HTERT RPE-1 (cell line): ENCODE results near the gene SIPA1.

Source experiments
- in situ Hi-C: fragments of 300-500 bp; cut with MboI; formaldehyde crosslinking; loops from 4 replicates; pipeline ENCODE4 v1.14.3; 2020; ENCODE audit warnings: low sequenced_read_pairs

SIPA1 gene

DNA sequence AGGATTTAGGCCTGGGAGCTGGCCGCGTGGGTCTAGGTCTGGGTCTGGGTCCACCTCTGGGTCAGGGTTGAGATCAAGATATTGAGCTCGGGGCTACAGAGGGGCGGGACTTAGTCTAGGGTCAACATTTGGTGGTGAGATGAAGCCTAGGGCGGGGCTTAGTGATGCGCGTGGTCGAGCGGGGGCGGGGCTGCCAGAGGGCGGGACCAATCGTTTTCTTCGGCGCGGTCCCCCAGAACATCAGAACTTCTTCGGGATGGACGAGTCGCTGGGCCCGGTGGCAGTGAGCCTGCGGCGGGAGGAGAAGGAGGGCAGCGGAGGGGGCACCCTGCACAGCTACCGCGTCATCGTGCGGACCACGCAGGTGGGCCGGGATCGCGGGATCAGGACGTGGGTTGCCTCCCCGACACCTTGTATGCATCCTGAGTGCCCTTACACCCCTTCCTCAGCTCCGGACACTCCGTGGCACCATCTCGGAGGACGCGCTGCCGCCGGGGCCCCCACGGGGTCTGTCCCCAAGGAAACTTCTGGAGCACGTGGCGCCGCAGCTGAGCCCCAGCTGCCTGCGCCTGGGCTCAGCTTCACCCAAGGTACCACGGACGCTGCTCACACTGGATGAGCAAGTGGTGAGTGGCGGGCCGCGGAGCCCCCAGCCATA, 4.2 kb downstream of the SIPA1 start:
- in situ Hi-C loops, result no loop called here

DNA sequence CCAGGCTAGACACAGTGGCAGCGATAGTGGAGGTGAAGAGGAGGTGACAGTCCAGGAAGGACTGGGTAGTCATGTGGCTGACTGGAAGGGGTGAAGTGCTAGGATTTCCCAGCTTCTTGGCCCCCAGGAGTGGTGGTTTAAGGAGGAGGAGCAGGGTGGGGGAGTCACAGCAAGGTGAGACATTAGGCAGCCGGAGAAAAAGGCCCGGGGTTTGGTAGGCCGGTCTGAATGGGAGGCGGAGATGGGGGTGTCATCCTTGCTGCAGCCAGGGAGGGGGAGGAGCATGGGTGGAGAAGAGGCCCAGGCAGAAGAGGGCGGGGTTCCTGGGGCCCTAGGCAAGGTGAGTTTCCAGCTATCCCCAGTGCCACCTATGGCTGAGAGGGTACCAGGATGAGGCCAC, 6.1 kb downstream of the SIPA1 start:
- in situ Hi-C loops, result no loop called here

DNA sequence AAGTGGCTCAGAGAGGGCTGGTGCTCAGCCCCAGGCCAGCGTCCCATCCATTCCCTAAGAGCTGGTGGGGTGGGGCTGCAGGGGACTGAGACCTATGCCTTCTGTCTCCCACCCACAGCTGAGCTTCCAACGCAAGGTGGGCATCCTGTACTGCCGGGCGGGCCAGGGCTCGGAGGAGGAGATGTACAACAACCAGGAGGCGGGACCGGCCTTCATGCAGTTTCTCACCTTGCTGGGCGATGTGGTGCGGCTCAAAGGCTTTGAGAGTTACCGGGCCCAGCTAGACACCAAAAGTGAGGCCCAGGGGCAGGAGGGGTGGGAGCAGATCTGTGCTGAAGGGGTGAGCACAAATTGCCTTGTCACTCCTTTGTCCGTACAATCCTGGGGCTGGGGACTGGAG, 6.9 kb downstream of the SIPA1 start:
- in situ Hi-C loops, result no loop called here

DNA sequence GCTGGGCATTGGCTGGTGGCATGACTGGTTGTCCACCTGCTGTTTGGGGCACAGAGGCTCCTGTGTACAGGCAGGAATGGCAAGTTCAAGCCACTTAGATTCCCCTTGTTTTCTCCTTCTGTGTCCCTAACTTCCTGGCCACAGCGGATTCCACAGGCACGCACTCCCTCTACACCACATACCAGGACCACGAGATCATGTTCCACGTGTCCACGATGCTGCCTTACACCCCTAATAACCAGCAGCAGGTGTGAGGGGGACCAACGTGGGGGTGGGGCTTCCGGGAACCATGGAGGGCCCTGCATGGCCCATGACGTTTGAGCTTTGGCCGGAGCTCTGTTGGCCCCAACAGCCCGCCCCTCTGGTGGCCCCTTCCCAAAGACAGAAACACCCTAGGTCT, 7.8 kb downstream of the SIPA1 start:
- in situ Hi-C loops, result no loop called here

DNA sequence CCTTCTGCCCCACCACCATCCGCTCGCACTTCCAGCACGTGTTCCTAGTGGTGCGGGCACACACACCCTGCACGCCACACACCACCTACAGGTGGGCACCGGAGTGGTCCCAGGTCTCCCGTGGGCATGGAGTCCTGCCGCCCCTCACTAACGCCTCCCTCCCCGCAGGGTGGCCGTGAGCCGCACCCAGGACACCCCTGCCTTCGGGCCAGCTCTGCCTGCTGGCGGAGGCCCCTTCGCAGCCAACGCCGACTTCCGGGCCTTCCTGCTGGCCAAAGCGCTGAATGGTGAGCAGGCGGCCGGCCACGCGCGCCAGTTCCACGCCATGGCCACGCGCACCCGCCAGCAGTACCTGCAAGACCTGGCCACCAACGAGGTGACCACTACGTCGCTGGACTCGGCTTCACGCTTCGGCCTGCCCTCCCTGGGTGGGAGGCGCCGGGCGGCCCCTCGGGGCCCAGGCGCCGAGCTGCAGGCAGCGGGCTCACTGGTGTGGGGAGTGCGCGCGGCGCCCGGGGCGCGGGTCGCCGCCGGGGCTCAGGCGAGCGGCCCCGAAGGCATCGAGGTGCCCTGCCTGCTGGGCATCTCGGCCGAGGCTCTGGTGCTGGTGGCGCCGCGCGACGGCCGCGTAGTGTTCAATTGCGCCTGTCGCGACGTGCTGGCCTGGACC, 8.5 kb downstream of the SIPA1 start:
- in situ Hi-C loops, result no loop called here

DNA sequence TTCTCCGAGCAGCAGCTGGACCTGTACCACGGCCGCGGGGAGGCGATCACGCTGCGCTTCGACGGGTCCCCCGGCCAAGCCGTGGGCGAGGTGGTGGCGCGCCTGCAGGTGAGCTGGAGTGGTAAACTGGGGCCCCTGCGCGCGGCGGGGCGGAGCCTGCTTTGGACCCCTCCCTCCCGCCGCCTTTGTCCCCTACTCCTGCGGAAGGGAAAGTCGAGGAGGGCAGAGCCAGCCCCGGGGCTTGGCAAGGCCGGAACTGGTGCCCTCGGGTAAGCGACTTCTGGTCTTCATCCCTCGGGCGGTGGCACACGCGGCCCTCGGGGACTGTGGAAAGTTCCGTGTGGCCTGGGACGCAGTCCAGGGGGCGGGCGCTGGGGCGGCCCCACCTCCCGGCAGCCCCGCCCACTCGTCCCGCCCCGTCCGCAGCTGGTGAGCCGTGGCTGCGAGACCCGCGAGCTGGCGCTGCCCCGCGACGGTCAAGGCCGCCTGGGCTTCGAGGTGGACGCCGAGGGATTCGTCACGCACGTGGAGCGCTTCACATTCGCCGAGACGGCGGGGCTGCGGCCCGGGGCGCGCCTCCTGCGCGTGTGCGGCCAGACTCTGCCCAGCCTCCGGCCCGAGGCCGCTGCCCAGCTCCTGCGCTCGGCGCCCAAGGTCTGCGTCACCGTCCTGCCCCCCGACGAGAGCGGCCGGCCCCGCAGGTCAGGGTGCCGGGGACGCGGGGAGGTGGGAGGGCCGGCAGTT, 9.2 kb downstream of the SIPA1 start:
- in situ Hi-C loops, result no loop called here

DNA sequence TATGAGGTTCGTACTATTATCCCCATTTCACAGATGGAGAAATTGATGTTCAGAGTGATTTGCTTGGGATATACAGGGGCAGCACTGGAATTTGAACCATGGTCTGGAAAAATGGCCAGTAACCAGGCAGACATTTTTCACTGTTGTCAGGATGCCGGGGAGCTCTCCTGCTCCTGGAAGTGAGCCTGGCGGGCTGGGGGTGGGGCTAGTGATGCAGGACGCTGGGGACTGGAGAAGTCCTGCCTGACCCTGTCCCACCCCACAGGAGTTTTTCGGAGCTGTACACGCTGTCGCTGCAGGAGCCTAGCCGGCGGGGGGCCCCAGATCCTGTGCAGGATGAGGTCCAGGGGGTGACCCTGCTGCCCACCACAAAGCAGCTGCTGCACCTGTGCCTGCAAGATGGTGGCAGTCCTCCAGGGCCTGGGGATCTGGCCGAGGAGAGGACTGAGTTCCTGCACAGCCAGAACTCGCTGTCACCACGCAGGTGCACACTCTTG, 11.1 kb downstream of the SIPA1 start:
- in situ Hi-C loops, result no loop called here

DNA sequence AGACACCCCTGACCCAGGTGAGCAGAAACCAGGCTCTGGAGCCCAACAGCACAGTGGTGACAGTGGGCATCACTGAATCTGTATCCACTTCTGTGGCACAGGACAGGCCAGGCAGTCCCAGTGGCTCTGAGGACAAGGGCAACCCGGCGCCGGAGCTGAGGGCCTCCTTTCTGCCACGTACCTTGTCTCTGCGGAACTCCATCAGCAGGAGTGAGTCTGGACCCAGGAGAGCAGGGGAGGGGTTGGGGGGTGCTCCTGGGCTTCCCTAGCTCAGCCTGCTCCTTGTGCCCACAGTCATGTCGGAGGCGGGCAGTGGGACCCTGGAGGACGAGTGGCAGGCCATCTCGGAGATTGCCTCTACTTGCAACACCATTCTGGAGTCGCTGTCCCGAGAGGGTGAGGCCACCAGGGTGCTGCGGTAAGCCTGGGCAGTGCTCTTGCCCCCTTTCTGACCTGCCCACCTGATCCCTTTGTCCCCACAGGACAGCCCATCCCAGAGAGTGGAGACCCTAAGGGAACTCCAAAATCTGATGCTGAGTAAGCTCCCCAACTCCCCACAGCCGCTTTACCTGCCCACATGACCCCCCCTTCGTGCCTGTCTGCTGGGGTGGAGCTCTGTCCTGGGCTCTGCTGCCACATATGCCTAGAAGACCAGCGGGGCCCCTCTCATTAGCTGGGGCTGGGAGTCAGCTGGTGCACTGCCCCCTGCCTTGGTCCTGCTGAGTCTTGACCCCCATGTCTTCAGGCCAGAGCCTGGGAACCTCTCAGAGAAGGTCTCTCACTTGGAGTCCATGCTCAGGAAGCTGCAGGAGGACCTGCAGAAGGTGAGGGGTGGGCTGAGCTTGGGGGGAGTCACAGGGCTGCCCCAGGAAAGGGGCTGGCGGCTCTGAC, 12.0 kb downstream of the SIPA1 start:
- in situ Hi-C loops, result no loop called here

DNA sequence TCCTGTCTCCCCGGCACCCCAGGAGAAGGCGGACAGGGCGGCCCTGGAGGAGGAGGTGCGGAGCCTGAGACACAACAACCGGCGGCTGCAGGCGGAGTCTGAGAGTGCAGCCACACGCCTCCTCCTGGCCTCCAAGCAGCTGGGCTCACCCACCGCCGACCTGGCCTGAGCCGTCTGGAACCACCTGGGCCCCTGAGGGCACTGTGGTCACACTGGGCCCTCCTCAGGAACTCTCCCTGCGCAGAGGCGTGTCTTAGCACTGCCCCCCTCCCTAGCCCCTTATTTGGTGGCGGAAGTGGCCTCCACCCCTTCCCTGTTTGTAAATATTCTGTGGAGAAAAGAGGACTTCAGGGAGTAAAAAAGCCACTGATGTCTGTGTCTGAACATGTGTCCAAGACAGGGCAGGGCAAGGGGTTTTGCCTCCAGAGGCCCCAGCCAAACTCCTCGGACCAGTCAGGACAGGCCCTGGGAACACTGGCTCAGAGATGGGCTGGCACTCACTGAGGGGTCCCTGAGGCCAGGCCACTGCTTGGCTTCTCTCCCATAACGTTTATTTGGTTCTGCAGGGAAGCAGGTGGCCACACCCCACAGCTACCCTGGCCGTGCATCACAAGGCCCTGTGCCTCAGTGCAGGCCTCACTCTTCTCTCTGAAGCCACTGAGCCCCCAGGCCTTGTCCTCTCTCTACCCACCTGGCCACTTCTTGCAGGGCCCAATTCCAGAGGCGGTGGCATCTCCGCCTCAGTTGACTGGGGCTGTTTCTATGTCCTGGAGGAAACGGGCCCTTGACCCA, 12.8 kb downstream of the SIPA1 start:
- in situ Hi-C loops, result no loop called here

DNA sequence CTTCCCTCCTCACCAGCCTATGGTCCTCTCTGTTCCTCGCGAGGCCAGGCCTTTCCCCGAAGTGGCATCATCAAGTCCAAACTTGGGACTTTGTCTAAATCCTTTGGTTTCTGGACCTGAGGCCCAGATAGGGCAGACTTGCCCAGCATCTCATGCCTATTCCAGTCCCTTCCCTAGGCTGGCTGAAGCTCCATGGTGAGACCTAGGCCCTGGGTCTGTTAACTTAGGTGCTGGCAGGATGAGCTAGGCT, 13.4 kb downstream of the SIPA1 start:
- in situ Hi-C loops, result no loop called here

DNA sequence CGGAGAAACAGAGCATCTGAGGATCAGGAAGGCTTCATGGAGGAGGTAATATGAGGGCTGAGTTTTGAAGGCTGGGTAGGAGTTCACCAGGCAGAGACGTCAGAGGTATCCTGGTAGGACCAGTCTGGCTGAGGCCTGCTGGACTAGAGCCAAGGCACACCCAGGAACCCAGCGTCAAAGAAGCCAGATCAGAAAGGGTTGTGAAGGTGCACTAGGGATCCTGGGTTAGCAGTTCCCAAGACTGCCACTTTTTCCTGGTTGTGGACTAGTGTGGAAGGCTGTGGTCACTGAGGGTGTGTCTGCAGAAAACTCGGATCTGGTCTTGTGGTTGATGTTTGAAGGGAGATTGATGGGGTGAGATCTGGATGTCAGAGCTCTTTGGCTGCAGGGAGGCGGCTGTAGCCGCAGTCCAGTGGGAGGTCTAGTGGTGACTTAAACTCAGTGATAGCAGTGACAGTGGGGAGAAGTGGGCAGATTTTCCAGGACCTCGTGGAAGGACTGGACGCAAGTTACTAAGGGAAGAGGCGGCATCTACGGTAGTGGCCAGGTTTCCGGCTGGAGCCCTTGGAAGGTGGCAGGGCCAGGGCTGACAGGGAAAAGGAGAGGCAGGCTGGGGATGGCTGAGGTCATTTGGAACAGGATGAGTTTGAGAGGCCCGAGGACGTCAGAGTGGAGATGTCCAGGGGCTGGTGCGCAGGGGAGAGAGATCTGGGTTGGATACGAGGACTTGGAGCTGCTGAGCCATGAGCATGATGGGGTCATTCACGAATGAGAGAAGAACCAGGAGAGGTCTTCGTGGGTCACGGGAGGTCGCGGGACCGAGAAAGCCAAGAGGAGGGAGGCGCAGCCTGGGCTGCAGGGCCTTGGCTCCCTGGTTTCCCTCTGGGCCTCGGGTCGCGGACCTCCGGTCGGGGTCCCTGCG, 13.9 kb downstream of the SIPA1 start:
- in situ Hi-C loops, result no loop called here

DNA sequence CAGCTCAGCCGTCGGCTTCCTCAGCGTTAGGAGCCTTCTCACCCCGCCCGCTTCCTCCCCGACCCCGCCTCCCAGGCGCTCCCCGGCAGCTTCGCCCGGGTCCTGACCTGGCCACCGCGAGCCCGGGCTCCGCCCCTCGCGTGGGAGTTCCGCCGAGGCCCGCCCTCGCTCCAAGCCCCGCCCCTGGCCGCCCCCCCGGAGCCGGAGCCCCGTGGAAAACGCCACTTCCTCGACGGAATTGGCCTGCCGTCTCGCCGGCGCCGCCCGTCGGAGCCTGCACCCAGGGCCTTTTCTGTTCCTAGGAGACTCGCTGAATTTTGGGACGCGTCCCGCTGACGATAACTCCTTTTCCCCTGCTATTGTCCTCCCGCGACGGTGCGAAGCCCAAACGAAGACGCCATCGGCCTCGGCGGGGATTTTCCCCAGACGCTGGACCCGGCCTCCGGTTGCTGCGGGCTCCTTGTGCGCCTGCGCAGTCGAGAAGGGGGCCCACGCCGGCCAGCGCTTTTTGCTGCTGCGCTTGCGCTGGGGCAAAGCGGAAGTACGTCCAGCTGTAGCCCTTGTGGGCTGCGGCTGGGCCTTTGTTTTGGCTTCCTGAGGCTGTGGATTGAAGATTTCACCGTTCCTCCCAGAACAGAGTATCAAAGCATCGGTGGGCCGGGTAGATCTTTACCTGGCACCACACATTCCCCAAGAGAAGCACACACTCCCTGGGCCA, 14.8 kb downstream of the SIPA1 start:
- in situ Hi-C loops, result no loop called here

DNA sequence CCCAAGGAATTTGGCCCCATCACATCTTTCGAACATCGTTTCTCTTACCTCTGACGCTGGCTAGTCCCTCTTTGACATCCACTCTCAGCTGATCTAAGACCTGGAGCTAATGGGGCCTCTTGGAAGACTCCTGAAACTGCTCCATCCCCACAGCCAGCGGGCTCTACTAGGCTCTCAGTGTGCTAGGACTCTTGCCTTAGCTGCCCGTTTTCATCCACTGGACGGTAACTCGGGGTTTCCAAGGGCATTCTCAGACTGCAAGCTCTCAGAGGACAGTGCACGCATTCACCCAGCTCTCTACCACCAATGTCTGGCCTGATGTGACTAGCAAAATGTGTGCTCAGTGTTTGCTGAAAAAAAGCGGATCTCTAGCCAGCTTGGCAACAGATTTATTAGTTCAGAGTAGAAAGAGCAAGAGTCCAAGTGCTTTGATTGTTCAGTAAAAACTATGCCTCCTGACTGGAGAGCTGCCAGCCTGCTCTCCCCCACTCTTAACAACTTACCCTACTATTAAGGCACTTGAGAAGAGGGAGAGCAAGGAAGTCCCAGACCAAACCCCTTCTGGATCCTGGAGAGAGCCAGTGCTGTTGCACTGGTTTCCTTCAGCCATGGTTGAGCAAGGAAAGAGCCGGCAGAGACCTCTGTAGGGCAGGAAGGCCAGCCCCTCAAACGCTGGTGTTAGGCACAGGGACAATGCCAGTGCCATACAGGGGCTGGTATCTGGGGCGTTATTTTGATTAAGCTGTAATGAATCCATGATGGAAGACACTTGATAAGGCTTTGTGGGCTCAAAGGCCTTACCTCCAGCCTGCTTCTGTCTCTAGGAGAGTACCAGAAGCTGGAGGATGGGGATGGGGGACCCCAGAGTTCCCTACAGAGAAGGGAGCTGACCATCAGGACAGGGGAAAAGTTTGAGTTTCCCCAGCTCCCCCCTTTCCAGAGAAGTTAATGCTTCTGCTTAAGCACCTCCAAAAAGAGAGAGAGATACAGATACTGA, 15.6 kb downstream of the SIPA1 start:
- in situ Hi-C loops, result no loop called here

DNA sequence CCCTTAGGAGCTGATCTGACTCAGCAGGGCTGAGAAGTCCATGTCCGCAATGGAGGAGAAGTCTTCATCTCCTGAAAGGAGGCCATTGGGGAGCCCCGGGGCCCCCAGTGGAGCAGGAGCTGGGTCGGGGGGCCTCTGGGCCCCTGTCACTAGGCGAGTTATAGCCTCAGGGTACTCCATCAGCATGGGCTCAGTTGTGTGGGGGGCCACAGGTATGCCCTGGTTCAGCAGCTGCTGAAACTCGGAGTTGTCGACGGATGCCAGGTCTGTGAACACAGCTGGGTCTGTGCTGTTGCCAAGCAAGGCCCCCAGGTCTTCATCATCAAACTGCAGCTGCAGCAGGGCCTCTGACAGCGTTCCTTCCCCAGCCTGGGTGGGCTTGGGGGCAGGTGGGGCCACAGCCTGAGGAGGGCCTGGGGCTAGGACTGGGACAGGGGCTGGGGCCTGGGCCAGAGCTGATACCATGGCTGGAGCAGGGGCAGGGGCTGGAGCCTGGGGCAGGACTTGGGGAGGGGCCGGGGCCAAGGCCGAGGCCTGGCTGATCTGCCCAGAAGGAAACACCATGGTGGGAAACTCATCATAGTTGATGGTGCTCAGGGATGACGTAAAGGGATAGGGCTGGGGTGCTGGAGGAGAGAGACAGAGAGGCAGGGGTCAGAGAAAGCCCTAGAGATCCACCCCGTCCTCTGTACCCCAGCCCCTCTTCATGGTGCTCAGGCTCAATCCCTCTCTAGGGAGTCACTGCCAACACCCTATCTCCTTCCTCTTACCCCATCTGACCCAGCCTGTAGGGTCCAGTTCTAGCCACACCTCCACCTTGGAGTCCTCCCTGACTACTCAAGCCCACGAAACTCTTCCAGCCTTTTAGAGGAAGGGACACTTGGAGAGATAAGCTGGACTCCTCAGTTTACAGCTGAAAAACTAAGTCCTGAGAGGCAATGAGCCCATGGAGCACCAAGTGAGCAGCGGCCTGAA, 16.8 kb downstream of the SIPA1 start:
- in situ Hi-C loops, result no loop called here

DNA sequence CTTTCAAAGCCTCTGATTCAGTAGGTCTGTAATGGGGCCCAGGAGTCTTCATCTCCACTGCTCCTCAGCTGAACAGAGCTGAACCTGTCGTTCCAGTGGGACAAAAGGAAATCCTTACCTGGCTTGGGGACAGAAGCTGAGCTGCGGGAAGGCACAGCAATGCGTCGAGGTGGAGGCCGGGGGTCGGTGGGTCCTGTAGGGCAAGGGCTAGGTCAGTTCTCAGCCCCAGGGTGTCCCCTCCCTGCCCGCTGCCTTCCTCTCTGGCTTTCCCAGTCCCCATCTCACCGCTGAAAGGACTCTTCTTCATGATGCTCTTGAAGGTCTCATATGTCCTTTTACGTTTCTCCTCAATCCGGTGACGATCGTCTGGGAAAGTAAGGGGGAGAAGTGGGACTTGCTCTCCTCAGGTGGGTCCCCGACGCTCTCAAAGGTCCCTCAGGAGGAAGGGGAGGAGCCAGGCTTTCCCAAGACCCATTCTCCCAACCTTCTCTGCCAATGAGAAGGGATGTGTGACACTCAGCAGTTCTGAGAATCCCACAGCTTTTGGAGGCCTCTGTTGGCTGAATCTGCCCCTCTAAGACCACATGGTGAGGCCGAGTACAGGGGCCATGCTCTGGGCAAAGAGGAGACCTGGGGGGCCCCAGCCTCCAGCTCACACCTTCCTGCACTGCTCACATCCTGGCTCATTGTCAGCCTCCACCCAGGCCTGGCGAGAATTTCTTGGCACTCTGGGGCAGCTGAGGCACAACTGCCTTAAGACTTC, 17.9 kb downstream of the SIPA1 start:
- in situ Hi-C loops, result no loop called here

DNA sequence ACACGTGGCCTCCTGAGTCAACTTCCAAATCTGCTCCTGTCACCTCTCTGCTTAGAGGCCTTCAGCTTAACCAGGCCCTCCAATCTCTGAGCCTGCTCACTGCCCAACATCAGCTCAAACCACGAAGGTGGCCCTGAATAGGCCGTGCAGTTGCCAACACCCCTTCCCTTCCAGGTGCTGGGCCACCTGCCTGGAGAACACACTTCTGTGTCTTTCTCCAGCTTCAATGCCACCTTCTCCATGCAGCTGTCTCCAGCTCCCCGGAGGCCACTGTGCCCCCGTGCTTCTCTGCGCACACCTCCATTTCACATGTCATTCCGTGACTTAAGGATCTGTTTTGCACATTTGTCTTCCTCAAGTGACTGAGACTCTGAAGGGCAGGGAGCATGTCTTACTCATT, 19.5 kb downstream of the SIPA1 start:
- in situ Hi-C loops, result no loop called here
